Activated CD8-positive, alpha-beta T cell treated with anti-CD3 and anti-CD28 coated beads for 36 hours (primary cell): ENCODE data around the gene PCDH17. TPM values are rescaled to one million over a fixed set of nuclear protein-coding genes. Genes with fewer than 3 reads are reported as not detected.

ENCODE experiments used
- ATAC-seq: fragments of 200-7000 bp; cut with Tn5 transposase; one replicate; pipeline ENCODE4 v1.10.0; 2021; ENCODE audit warnings: mild to moderate bottlenecking, moderate library complexity
- CTCF ChIA-PET: fragments of 350-600 bp; sonication (Branson Sonifier 250); formaldehyde crosslinking; loops from one replicate; lab custom pipeline; 2021; ENCODE audit warnings: antibody characterized with exemption; lab: Charles Lee
- POLR2A ChIA-PET: fragments of 350-600 bp; sonication (Branson Sonifier 250); formaldehyde crosslinking; loops from one replicate; lab custom pipeline; 2021; ENCODE audit warnings: antibody characterized with exemption; lab: Charles Lee
- DNase-seq: peaks from one replicate; pipeline ENCODE4 v3.0.0-alpha.2; 2020
- H3K27ac Mint-ChIP-seq: one replicate; pipeline ENCODE4 v1.8.0; 2021; ENCODE audit warnings: mild to moderate bottlenecking, mixed read lengths
- H3K27me3 Mint-ChIP-seq: one replicate; pipeline ENCODE4 v1.8.0; 2021; ENCODE audit warnings: mixed read lengths
- H3K36me3 Mint-ChIP-seq: one replicate; pipeline ENCODE4 v1.8.0; 2021; ENCODE audit warnings: low read depth, mixed read lengths
- H3K4me1 Mint-ChIP-seq: one replicate; pipeline ENCODE4 v1.8.0; 2021; ENCODE audit warnings: low read depth, mixed read lengths
- H3K4me3 Mint-ChIP-seq: one replicate; pipeline ENCODE4 v1.8.0; 2021; ENCODE audit warnings: mild to moderate bottlenecking, moderate library complexity, mixed read lengths
- H3K9me3 Mint-ChIP-seq: one replicate; pipeline ENCODE4 v1.8.0; 2021; ENCODE audit warnings: mixed read lengths
- intact Hi-C: fragments of 100-400 bp; cut with micrococcal nuclease; formaldehyde crosslinking; loops from one replicate; pipeline ENCODE4 v1.10.0; 2022
- total RNA-seq, 2 experiments: library from RNA; stranded (reverse); gene quantifications; one replicate each; pipeline ENCODE4 v1.2.3, GENCODE V29; 2021
- TF ChIP-seq, protein P1 (sequence below): fragments of 200-600 bp; IDR thresholded peaks from one replicate; pipeline ENCODE4 v1.8.0; 2022; ENCODE audit warnings: antibody characterized with exemption, mild to moderate bottlenecking

Gene PCDH17
- total RNA-seq, 2 experiments from 2014 or later, result not detected

DNA sequence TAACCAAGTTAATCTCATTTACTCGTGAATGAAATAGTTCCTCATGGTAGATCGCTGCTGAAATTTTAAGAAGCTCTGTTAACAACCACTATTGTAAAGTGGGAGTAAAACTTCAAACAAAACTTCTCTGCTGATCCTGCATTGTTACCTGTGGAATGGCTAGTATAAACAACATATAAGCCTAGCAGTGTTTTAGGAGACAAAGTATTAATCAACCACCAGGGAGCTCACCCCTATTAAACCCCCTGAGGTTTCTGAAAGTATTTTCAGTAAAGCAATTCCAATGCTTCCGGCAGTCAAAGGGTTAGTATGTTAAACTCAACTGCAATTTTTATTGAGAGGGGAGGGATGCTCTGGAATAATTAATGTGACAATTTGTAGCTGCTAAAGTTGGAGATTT lies 30.0 kb upstream of the PCDH17 start:
- no peak overlapping the region for H3K27ac Mint-ChIP-seq
- H3K9me3 Mint-ChIP-seq, result peaks cover 7% of the 10 kb centered on the region
- POLR2A ChIA-PET, result no interaction called here
- H3K36me3 Mint-ChIP-seq, result no peaks in the 10 kb centered on the region
- TF ChIP-seq, protein P1, sequence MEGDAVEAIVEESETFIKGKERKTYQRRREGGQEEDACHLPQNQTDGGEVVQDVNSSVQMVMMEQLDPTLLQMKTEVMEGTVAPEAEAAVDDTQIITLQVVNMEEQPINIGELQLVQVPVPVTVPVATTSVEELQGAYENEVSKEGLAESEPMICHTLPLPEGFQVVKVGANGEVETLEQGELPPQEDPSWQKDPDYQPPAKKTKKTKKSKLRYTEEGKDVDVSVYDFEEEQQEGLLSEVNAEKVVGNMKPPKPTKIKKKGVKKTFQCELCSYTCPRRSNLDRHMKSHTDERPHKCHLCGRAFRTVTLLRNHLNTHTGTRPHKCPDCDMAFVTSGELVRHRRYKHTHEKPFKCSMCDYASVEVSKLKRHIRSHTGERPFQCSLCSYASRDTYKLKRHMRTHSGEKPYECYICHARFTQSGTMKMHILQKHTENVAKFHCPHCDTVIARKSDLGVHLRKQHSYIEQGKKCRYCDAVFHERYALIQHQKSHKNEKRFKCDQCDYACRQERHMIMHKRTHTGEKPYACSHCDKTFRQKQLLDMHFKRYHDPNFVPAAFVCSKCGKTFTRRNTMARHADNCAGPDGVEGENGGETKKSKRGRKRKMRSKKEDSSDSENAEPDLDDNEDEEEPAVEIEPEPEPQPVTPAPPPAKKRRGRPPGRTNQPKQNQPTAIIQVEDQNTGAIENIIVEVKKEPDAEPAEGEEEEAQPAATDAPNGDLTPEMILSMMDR, result no peak
- intact Hi-C loops, result no loop called here
- CTCF ChIA-PET, result no interaction called here
- no peaks in the 10 kb centered on the region for H3K27me3 Mint-ChIP-seq
- ATAC-seq, result no peak
- H3K4me3 Mint-ChIP-seq, result no peak overlapping the region
- no peak for DNase-seq
- no peaks in the 10 kb centered on the region for H3K4me1 Mint-ChIP-seq

DNA sequence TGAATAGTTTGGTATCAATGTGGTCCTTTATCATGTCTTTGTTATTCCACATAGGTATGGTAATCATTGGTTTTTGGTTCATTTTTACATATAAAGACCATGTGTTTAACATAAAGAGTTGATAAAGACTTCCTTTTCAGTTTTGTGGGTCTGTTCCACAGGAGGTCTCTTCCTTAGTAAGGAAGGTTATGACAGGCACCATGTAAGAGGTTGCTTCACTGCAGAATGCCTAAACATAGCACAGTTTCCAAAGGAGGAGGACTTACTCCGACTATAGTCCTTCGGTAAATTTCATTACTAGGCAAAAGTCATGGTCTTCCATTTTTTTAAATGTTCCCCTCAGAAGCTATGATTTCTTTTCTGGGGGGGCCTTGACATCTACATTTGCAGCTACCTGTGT lies 27.1 kb upstream of the PCDH17 start:
- H3K9me3 Mint-ChIP-seq, result peaks cover under 1% of the 10 kb centered on the region
- CTCF ChIA-PET, result no interaction called here
- H3K4me3 Mint-ChIP-seq, result no peak overlapping the region
- intact Hi-C loops, result no loop called here
- no peaks in the 10 kb centered on the region for H3K36me3 Mint-ChIP-seq
- no peak for ATAC-seq
- no peaks in the 10 kb centered on the region for H3K4me1 Mint-ChIP-seq
- no peak overlapping the region for H3K27ac Mint-ChIP-seq
- no peaks in the 10 kb centered on the region for H3K27me3 Mint-ChIP-seq
- DNase-seq, result no peak
- TF ChIP-seq, protein P1, result no peak
- POLR2A ChIA-PET, result no interaction called here

DNA sequence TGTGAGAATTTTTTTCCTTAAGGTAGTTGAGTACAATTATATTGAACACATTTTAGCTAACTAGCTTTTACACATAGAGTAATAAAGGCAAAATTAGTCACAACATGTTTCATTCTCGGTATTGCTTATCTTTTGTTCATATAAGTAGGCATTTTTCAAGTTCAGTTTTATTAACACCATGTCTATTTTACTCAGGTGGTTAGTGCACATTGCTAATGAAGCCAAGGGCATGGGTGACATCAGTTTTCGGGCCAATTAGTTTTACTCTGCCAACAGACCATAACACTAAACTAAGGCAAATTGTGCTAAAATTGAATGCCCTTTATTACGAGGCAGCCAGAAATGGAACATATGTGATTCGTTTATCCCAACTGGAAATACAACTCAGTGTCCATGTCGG lies 19.6 kb upstream of the PCDH17 start:
- Mint-ChIP-seq H3K4me3 (no peak overlapping the region), H3K9me3 (no peaks in the 10 kb centered on the region), H3K36me3 (no peaks in the 10 kb centered on the region), H3K27me3 (no peaks in the 10 kb centered on the region), H3K4me1 (no peaks in the 10 kb centered on the region), H3K27ac (no peak overlapping the region)
- TF ChIP-seq, protein P1, result no peak
- intact Hi-C loops, result no loop called here
- CTCF ChIA-PET, result interaction anchor here (1.1 to 2.3 kb wide), 2 partner anchors 13 to 16 kb away, joined by 3 to 7 read pairs; no protein-coding TSS in a partner anchor
- POLR2A ChIA-PET, result no interaction called here
- DNase-seq (no peak), ATAC-seq (no peak)

DNA sequence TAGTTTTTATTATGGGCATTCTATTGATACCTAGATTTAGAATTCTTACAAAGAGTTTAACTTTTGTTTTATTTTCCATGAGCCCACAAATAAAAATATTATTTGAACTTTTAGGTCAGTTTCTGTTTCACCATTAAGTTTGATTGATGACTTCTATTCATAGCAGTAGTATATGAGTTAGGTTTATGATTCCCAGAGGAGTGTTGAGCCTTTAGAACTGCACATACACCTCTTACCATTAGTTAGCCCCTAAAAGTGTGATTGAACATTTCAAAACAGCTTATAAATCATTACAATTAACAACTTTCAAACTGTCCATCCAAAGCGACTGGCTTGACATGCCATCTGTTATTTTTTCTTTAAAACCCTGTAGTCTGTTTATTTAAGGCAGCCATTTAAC lies 19.0 kb upstream of the PCDH17 start:
- intact Hi-C loops, result no loop called here
- ChIA-PET POLR2A (no interaction called here), CTCF (interaction anchor here (1.1 kb wide), 1 partner anchor 12 kb away, joined by 4 read pairs; no protein-coding TSS in a partner anchor)
- H3K27me3 Mint-ChIP-seq, result no peaks in the 10 kb centered on the region
- no peaks in the 10 kb centered on the region for H3K4me1 Mint-ChIP-seq
- no peaks in the 10 kb centered on the region for H3K36me3 Mint-ChIP-seq
- DNase-seq, result no peak
- H3K4me3 Mint-ChIP-seq, result no peak overlapping the region
- TF ChIP-seq, protein P1, result no peak
- H3K27ac Mint-ChIP-seq, result no peak overlapping the region
- ATAC-seq, result no peak
- no peaks in the 10 kb centered on the region for H3K9me3 Mint-ChIP-seq

DNA sequence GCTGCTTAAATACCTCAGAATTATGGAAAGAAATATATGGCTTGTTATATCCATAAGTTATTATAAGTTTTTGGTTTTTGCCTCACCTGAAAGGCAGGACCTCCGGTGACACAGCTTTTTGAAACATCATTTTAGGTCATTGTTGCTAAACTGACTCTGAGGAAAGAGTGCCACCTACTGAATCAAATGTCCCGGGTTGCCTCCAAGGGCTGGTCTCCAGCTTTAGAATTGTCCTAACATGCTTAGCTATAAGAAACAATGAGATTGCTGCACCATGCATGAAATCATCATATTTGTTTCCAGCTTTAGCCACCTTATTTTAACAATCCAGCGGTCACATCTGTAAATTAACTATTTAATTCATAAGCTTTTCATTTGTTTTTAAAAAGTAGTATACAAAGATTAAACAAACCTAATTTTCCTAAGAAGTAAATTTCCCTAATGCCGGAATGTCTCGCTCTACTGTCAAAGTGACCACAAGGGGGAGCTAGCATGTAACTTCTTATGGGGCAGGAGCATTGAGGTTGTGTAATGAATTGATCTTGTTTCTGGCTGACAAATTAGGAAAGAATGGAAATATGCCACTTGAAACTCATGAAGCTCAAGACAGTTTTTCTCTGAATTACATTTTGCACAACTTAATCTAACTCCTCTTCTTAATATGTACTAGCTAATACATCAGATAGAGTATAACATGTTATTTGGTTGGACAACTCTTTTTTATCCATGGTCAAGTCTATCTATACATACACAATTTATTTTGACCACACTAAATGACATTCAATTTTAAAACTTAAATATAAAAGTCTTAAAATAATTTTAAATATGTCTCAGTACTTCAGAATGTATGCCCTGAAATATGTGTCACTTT lies 6.7 kb upstream of the PCDH17 start:
- Mint-ChIP-seq H3K27me3 (peaks cover 22% of the 10 kb centered on the region), H3K36me3 (no peaks in the 10 kb centered on the region), H3K9me3 (no peaks in the 10 kb centered on the region), H3K27ac (no peak overlapping the region), H3K4me1 (peaks cover 10% of the 10 kb centered on the region), H3K4me3 (no peak overlapping the region)
- DNase-seq (peak; percentile 25), ATAC-seq (no peak)
- ChIA-PET POLR2A (interaction anchor here (0.7 kb wide), 1 partner anchor 11 kb away, joined by 4 read pairs; no protein-coding TSS in a partner anchor), CTCF (interaction anchor here (0.7 to 2.0 kb wide), 13 partner anchors 9 to 270 kb away, joined by 3 to 9 read pairs (median 3); no protein-coding TSS in a partner anchor)
- TF ChIP-seq, protein P1, result peak; percentile 75
- intact Hi-C loops, result no loop called here
